RPMI8226 (cell line): ENCODE results near the gene MAMSTR.
"Not testable (repeated sequence)": the region's sequence is repeated elsewhere in the genome, so short reads cannot be mapped to it uniquely, and the experiment has no call there.

Experiments
- DNase-seq: peaks from one replicate; pipeline ENCODE4 v3.0.0-alpha.2; 2015

MAMSTR gene

DNA sequence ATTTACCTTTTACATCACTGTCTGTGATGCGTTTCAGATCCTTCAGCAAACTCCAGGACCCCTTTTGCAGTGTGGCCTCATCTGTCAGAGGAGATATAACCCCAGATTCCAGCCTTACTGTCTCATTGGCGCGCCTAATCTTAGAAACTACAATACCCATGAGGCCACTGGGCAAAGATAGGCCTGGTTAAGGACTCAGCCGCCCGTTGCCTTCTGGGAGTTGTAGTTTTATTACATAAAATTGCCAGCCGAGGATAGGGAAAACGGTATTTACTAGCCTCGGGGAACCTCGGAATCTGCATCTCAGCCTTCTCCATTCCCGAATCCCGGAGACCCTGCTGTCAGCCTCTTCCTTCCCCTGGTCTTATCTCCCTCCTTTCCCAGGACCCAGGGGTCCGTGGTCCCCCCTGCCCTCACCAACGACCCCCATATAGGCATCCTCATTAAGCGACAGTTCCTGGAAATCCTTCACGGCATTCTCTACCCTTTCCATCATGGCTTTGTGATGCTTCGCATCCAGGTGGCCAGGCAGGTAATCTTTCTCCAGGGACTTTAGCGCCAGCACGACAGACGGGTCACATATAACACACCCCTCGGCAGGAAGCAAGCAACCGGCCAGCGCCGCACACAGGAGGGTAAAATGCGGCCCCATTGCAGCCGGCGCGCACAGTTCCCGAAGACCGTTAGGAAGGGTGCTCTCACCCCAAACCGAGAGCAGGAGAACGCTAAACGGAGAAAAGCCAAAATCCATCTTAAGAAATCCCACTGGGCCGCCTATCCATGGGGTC is 25.9 kb upstream of the MAMSTR start:
- DNase-seq = peak; percentile 65

DNA sequence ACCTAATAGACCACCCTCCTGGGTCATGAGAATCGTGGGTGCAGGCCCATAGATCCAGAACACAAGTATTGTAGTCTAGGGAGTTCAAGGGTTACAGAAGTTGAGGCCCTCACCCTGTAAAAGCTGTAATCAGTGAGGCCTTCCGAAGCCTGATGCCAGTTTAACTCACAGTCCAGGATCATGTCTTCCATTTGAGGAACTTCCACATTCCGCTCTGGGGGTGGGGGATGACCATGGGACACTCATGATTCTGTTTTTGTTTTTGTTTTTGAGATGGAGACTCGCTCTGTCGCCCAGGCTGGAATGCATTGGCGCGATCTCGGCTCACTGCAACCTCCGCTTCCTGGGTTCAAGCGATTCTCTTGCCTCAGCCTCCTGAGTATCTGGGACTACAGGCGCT is 22.6 kb upstream of the MAMSTR start:
- DNase-seq = no peak

DNA sequence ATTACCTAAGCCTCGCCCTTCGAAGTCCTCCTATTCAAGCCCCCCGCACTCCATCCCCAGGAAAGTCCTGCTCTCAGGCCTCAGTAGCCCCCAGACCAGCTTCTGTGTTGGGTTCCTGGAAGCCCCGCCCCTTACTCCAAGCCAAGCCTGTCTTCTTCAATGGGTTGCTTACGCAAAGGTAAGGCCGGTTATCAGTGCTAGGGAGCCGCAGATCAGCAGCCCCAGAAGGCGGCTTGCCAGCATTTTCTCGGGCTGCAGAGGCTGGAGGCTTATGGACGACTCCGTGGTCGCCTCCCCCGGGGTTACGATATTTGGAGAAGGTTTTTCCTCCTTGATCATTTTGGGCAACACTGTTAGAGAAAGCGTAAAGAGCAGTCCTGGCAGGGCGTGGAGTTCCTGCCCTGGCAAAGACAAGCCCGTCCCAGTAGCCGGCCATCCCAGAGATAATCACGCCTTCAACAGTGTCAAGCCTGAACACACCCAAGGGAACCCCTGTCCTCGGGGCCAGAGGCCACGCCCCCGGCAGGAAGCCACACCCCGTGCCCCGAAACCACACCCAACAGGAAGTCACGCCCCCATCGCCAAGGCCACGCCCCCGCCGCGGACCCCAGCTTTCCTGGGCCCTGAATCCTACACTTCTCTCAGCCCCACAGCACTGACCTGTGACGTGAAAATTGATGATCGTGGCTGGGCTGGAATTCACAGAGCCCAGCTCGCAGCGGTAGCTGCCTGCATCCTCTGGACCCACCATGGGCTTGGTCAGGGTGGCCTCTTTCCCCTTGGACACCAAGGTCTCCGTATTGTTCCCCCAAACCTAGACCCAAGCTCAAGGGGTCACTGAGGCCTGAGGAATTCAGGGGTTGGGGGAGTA is 21.8 kb upstream of the MAMSTR start:
- no peak for DNase-seq

DNA sequence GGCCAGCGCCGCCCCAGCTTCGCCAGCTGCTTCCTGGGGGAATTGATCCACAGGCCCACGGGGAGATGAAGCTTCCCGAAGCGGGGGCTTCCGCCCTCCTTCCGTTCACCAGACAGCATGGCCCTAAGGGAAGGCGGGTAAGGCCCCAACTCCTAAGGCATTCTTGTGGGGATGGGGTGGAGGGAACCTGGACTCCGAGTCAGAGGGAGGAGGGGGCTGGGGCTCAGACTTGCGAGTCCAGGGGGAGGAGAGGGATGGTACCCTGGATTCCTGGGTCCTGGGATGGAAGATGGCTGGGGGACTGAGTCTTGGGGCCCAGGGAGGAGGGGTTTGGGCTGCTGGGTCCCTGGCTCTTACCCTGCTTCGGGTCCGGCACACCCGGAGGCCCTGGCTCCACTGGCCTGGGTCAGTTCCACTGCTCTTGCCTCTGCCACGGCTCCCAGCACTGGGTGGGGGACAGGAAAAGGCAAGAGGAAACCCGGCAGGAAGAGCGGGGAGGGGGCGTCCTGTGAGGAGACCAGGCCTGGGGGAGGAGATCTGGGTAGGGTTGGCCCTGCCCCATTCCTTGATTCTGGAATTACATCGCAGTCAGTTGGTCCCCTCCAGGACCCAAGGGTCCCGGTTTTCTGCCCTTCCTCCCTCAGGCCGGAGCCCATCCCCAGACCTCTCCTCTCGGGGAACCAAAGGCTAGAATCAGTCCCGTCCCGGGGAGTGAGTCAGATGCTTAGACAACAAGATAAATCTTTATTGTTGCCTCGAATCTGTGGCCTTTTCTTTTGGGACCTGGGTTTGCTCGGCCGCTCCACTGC is 20.8 kb upstream of the MAMSTR start, which contains the start of gene RASIP1:
Gene RASIP1, minus strand, starts transcription at position 447 of the 809 bp plus-strand sequence. Its CDS starts 328 bp downstream, at position 119.
- DNase-seq = no peak

DNA sequence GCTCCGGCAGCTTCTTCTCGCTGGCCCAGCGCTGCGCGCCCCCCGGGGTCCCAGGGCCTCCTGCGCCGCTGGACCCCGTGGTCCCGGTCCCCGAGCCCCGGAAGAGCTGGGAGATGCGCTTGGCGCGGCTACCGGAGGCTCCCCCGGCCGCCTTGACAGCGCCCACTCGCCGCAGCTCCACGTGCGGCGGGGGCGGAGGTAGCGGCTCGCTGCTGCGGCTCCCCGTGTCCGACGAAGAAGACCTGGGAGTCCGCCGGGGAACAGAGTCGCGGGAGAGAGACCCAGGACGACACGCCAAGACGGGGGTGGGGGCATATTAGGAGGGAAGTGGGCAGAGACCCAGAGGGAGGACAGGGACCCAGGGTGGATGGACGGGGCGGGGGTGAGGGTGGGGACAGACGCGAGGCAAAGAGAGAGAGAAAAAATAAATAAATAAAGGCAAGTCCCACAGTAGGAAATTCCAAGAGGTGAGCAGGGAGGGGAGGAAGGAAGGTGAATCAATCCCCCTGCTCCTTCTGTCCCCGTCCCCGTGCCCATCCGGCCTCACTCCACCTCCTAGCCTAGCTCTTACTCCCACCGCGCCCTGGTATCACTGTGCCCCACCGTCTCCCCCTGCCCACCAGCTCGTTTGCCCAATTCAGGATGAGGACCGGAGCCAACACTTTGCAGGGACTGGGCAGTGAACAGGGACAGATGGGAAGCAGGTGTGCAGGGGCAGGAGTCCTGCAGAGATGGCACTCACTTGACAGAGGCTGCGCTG is 20.1 kb upstream of the MAMSTR start:
- no peak for DNase-seq

DNA sequence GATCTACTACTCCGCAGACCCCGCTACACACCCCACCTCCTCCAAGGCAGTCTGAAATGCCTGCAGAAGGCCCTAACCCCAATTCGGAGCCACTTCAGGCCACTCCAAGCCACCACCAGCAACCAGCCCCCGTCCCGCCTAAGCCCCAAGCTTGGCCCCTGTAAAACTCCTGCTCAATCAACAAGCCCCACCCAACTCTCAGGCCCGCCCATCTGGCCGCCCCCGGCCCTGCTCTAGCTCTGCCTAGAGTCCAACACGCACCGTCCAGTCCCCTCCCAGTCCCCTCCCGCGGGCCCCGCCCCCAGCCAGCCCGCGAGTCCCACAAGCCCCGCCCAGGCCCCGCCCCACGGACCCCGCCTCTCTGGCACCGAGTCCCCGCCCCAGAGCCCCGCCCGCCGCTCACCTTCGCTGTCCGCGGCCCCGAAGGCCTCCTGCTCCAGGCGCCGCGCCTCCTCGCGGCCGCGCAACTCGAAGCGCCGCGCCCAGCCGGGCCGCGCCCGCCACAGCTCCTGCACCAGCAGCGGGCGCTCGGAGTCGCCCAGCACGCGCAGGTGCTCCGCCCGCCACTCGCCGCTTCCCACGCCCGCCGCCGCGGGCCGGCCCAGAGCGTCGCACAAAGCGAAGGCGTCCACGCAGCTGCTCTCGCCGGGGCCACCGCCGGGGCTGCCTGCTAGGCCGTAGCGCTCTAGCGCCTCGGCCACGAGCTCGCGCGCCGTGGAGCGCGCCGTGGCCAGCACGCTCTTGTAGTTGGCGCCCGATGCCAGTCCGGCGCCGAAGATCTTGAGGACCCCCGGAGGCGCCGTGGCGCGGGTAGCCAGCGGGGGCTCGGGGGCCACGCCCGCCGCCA is 19.3 kb upstream of the MAMSTR start:
- peak; percentile 91 for DNase-seq

DNA sequence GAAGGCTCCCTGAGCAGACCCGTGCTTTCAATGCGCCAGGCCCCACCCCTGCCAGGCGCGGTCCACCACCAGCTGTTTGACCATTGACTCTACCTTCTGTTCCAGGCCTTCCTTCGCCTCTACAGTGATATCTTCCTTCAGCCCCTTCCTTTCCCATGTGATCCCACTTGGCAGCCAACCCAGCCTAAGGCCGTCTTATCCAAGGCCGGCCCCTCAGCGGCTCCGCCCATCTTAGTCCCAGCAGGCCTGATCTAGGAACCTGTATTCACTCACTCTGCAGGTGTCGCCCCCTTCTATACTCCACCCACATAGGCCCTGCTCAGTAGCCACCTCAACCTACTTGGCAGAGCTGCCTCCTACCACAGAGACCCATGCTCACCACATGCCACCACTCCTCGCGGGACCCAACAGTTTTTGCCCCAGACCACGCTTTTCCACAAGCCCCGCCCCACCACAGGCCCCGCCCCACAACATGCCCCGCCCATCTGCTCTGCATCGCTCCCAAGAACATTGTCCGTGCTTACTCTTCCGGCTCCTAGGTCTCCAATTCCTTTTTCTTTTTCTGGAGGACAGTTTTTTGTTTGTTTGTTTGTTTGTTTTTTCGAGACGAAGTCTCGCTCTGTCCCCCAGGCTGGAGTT is 18.0 kb upstream of the MAMSTR start:
- no peak for DNase-seq

DNA sequence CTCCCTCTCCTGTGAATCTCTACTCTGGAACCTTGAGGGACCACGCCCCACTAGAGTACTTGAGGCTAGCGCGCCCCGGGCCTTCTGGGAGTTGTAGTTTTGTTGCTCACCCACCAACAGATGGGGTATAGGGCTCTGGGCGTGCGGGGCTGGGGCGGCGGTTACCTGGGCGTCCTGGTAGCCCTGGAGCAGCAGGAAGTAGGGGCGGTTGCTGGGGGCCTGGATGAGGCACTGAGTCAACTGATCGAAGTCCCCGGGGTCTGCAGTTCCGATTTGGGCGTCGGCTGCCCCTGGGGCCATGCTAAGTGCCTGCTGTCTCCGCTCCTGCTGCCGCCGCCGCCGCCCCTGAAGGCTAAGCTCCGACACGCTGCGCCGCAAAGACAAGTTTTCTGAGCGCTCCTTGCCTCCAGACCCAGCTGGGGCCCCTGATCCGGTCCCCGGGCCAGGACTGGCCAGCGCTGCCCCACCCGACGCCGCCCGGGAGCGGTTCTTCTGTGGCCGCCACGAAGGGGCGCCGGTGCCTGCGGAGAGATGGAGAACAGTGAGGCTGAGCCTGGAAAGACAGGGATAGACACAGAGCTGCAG is 15.6 kb upstream of the MAMSTR start:
- DNase-seq = no peak

DNA sequence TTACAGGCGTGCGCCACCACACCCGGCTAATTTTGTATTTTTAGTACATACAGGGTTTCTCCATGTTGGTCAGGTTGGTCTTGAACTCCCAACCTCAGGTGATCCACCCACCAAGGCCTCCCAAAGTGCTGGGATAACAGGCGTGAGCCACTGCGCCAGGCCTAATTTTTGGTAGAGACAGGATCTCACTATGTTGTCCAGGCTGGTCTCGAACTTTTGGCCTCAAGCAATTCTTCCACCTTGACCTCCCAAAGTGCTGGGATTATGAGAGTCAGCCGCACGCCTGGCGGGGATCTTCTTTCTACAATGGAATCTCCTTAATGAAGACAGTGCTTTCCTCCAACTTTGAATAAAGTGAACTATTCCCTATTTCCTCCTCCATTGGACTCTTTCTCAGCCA is 15.1 kb upstream of the MAMSTR start:
- DNase-seq = no peak

DNA sequence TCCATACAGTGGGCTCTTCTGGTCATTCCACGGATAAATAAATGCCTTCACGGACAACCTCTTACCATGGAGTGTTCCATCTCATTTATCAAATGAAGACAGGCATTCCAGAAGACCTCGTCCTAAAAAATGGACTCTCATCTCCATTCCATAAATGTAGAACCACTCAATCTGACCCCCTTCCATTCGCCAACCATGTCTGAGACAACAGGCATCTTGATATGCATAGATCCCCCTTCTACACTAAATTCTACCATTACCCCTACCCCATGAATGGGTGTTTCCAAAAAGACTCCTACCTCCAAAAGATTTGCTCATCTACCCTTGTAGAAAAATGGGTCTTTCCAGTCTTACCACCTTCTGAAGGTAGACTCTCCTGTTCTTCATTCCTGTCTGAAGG is 11.9 kb upstream of the MAMSTR start:
- DNase-seq = no peak

DNA sequence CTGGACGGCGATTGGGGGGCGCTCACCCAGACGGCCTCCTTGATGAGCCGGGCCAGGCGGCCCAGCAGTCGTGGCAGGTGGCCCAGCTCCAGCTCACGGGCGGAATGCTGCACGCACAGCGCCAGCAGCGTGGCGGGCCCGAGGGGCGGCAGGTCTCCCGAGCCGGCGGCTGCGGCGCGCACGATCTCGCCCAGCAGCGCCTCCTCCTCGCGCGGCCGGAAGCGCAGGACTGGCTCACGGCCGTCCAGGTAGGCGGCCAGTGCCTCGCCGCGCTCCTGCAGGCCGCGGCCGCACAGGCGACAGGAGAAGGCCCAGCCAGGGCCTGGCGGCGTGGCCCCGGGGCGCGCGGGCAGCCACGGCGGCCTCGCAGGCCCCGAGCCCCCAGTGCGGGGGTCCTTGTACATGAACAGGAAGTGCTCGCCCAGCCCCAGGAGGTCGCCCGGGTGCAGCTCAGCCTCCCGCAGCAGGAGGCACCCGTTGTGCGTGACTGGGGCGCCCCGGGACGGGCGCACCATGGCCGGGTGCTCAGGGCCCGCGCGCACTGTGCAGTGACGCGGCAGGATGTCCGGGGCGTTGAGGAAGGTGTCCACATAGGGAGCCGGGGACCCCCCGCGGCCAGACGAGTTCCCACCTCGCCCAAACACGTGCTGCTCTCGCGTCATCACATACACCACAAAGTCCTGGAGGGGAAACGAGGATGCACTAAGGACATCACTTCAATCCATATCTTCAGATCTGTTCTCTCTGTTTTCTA is 9.6 kb upstream of the MAMSTR start:
- no peak for DNase-seq

DNA sequence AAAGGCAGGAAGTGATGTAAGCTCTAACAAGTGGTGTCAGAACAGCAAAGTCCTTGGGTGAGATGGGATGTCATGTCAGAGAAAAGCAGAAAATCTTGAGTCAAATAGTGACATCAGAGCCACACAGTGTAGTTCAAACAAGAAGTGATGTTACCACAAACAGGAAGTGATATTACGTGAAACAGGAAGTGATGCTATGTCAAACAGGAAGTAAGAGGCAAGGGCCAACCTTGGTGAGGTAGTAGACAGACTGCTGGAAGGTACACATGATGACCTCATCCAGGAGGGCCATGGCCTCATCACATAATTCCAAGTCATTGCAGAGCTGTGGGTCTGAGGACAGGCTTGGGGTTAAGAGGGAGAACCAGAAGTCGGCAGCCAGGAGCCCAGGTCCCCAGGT is 7.0 kb upstream of the MAMSTR start:
- DNase-seq = no peak

DNA sequence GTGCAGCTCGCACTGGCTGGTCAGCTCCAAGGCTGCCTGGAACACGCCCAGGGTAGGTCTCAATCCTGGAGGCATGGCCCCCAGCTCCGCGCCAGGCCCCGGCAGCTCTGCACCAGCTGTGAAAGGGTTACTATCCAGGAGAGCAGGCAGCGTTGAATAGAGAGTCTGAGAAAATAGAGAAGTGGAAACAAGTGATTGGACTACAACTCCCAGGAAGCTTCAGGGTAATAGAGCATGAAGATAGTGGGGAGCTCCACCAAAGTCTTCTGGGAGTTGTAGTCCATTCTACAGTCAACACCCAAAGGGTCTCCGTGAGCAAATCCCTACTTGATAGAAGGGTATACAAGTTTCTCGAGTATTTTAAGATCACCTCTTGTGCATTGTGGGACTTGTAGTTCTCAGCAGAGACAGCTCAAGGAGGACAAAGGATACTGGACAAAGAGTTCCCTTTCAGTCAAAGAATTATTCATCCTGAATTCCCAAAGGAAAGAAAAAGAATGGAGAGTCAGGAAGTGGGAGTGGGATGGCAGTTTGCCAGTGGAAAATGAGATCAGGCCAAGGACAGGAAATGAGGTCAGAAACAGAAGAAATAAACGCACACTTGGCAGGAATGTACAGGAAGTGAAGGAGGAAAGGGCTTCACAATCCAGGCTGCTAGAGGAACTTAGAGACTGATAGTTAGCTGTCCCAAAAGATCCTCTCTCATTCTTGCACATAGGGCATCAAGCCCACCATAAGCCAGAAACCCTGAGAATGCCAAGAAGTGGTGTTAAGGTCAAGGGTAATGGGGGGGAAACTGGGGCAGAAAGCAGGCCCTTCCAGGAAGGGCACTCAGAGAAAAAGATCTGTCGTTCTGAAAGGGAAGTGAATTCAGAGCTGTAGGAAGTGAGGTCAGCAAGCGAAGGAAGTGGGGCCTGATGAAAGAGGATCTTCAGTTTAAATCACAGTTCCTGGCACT is 5.5 kb upstream of the MAMSTR start:
- DNase-seq = peak; percentile 67

DNA sequence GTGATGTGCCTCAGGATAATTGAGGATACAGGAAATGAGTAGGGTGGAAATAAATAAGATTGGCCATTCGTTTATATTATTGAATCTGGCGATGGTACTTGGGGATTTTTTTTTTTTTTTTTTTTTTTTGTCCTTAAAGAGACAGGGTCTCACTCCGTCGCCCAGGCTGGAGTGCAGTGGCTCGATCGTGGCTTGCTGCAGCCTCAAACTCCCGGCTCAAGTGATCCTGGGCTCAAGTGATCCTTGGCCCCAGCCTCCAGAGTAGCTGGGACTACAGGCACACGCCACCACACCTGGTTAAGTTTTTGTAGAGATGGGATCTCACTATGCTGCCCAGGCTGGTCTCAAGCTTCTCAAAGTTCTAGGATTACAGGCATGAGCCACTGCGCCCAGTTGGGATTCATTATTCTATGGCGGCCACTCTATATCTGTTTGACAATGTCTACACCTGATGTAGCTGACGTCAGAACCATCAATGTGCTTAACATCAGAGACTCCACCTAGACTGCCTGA is 2.7 kb upstream of the MAMSTR start:
- no peak for DNase-seq

DNA sequence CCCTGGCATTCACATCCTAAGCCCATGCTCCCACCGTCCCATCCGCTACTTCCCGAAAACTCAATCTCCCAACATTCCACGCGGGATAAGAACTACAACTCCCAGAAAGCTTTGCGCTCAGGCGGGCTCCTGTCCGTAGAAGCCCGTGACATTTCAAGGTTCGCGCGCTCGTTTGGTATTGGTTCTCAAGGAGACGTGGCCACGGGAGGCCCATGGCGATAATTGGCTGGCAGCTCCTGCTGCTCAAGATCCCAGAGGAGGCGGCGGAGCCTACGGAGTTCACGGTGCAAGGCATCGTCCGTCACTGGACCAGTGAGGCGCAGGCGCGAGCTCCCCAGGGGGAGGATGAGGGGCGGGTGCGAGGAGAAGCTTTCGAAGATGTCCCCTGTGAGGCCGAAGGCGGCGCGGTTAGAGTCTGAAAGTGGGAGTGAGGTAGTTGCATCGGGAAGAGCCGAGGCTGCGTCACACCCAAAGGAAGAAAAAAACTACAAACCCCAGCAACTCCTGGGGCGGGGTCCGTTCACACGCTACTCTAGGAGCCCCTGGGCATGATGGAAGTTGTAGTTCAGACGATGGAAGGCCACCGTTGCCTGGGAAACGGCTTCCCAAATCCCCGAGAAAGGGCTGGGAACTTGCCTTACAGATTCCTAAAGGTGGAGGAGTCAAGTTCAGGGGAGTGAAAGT is 1.2 kb upstream of the MAMSTR start:
- peak; percentile 85 for DNase-seq

DNA sequence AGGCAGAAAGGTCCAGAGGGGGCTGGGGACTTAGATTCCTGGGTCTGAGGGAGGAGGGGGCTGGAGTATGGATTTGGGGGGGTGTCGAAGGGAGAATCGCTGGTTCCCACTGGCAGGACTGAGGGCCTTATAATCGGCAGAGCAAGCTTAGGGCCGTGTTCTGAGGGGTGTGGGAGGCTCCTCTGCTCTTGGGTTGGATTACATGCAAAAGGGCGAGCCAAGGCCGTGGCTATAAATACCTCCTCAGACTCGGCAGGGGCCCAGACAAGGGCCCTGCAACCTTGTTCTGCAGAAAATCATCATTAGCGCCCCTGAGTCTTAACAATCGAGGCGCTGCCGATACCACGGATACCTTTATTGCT is 707 bp upstream of the MAMSTR start:
- DNase-seq = no peak

DNA sequence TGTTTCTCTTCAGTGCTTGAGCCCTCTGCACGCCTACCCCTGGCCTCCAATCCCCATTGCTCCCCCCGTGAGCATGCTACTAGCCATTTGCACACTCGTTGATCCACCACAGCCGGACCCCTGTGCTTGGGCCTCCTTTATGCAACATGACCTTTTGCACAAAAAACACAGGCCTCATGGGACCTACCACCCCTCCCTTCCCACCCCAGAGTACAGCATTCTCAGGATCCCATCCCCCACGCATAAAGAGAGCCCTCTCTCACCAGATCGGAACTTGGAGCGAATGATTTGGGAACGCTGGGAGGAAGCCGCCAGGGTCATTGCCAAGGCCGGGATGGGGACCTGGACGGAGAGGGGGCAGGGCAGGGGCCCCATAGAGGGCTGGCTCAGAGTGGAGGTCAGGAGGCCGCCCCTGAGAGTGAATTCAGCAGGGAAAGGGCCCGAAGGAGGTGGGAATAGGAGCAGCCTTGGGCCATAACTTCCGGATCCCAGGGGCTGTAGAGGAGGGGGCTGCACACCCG is 754 bp downstream of the MAMSTR start:
- DNase-seq = no peak

DNA sequence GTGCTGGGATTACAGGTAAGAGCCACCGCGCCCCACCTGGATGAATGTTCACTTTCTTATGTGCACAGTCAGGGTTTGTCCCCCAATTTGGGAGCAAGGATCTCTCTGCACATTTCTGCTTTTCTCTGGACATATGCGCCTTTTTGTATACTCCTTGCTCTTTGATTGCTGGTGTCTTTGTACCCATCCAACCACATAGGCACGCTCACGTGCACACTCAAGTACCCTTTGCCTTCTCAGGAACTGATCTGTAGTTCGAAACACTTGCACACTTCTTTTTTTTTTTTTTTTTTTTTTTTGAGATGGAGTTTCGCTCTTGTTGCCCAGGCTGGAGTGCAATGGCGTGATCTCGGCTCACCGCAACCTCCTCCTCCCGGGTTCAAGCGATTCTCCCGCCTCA is 1.4 kb downstream of the MAMSTR start:
- DNase-seq = not testable (repeated sequence)
